ENCODE measurements around the gene RCOR3. TPM values are rescaled to one million over a fixed set of nuclear protein-coding genes. Genes with fewer than 3 reads are reported as not detected.
"Not testable (repeated sequence)": the region's sequence is repeated elsewhere in the genome, so short reads cannot be mapped to it uniquely, and the experiment has no call there.

The RCOR3 gene
- total RNA-seq, 1 experiment from 2014 or later = 39.0 TPM

GRCh38 chr1:211261229-211261628 is 2.1 kb downstream of the RCOR3 start:
- intact Hi-C loops (cut with micrococcal nuclease; ENCODE audit: unreplicated experiment) = no loop called here
- no TSS peak for BruUV-seq (replicated peaks)
- no peak overlapping the region for H3K27ac ChIP-seq (ENCODE audit: low read depth, low read length, poor library complexity, severe bottlenecking)

GRCh38 chr1:211263022-211263421 is 3.9 kb downstream of the RCOR3 start:
- H3K4me1 ChIP-seq (ENCODE audit: insufficient read depth, low read length, poor library complexity, severe bottlenecking); POLR2A ChIA-PET (ENCODE audit: low non-redundant PET); BruUV-seq (replicated peaks); H3K27me3 ChIP-seq (replicated peaks; ENCODE audit: insufficient read depth, low read depth, low read length, poor library complexity); H3K4me3 ChIP-seq (ENCODE audit: low read depth, low read length, poor library complexity, severe bottlenecking); H3K36me3 ChIP-seq (ENCODE audit: insufficient read depth, low read length, poor library complexity, severe bottlenecking); H3K27ac ChIP-seq (ENCODE audit: low read depth, low read length, poor library complexity, severe bottlenecking); DNase-seq (ENCODE audit: low spot score); H3K9me3 ChIP-seq (ENCODE audit: low read depth, low read length, poor library complexity, severe bottlenecking); intact Hi-C loops (cut with micrococcal nuclease; ENCODE audit: unreplicated experiment); CTCF ChIA-PET: not testable (repeated sequence)

More at GRCh38 chr1:211261229-211261628, 2.1 kb downstream of the RCOR3 start:
- DNase-seq (ENCODE audit: low spot score) = no peak
- POLR2A ChIA-PET (ENCODE audit: low non-redundant PET) = interaction anchor here (0.6 kb wide), 1 partner anchor 140 kb away, joined by 7 read pairs; no protein-coding TSS in a partner anchor
- no peaks in the 10 kb centered on the region for H3K9me3 ChIP-seq (ENCODE audit: low read depth, low read length, poor library complexity, severe bottlenecking)
- TF ChIP-seq CTCF (conservative IDR thresholded peaks at IDR 0.05; ENCODE audit: low read depth, low read length) (no peak), EZH2 (IDR thresholded peaks at IDR 0.05; ENCODE audit: borderline replicate concordance, low read depth, low read length, poor library complexity, severe bottlenecking) (no peak)
- CTCF ChIA-PET = no interaction called here
- H3K4me3 ChIP-seq (ENCODE audit: low read depth, low read length, poor library complexity, severe bottlenecking) = peak overlapping the region; percentile 98
- H3K36me3 ChIP-seq (ENCODE audit: insufficient read depth, low read length, poor library complexity, severe bottlenecking) = peaks cover 3% of the 10 kb centered on the region
- peaks cover 17% of the 10 kb centered on the region for H3K4me1 ChIP-seq (ENCODE audit: insufficient read depth, low read length, poor library complexity, severe bottlenecking)
- H3K27me3 ChIP-seq (replicated peaks; ENCODE audit: insufficient read depth, low read depth, low read length, poor library complexity) = no peaks in the 10 kb centered on the region

GRCh38 chr1:211267204-211267857 is 8.2 kb downstream of the RCOR3 start:
- Histone ChIP-seq H3K27me3 (replicated peaks; ENCODE audit: insufficient read depth, low read depth, low read length, poor library complexity) (no peaks in the 10 kb centered on the region), H3K9me3 (ENCODE audit: low read depth, low read length, poor library complexity, severe bottlenecking) (no peaks in the 10 kb centered on the region), H3K27ac (ENCODE audit: low read depth, low read length, poor library complexity, severe bottlenecking) (no peak overlapping the region), H3K4me3 (ENCODE audit: low read depth, low read length, poor library complexity, severe bottlenecking) (no peak overlapping the region), H3K36me3 (ENCODE audit: insufficient read depth, low read length, poor library complexity, severe bottlenecking) (peaks cover 3% of the 10 kb centered on the region), H3K4me1 (ENCODE audit: insufficient read depth, low read length, poor library complexity, severe bottlenecking) (no peaks in the 10 kb centered on the region)
- intact Hi-C loops (cut with micrococcal nuclease; ENCODE audit: unreplicated experiment) = no loop called here
- TF ChIP-seq CTCF (conservative IDR thresholded peaks at IDR 0.05; ENCODE audit: low read depth, low read length) (no peak), EZH2 (IDR thresholded peaks at IDR 0.05; ENCODE audit: borderline replicate concordance, low read depth, low read length, poor library complexity, severe bottlenecking) (no peak)
- ChIA-PET CTCF (no interaction called here), POLR2A (ENCODE audit: low non-redundant PET) (no interaction called here)
- DNase-seq (ENCODE audit: low spot score) = no peak
- BruUV-seq (replicated peaks) = no TSS peak

GRCh38 chr1:211279340-211279739 is 20.2 kb downstream of the RCOR3 start:
- Histone ChIP-seq H3K27ac (ENCODE audit: low read depth, low read length, poor library complexity, severe bottlenecking) (no peak overlapping the region), H3K27me3 (replicated peaks; ENCODE audit: insufficient read depth, low read depth, low read length, poor library complexity) (no peaks in the 10 kb centered on the region), H3K4me1 (ENCODE audit: insufficient read depth, low read length, poor library complexity, severe bottlenecking) (peaks cover 3% of the 10 kb centered on the region), H3K4me3 (ENCODE audit: low read depth, low read length, poor library complexity, severe bottlenecking) (no peak overlapping the region), H3K9me3 (ENCODE audit: low read depth, low read length, poor library complexity, severe bottlenecking) (no peaks in the 10 kb centered on the region), H3K36me3 (ENCODE audit: insufficient read depth, low read length, poor library complexity, severe bottlenecking) (peaks cover 40% of the 10 kb centered on the region)
- ChIA-PET POLR2A (ENCODE audit: low non-redundant PET) (no interaction called here), CTCF (no interaction called here)
- no peak for DNase-seq (ENCODE audit: low spot score)
- TF ChIP-seq EZH2 (IDR thresholded peaks at IDR 0.05; ENCODE audit: borderline replicate concordance, low read depth, low read length, poor library complexity, severe bottlenecking) (no peak), CTCF (conservative IDR thresholded peaks at IDR 0.05; ENCODE audit: low read depth, low read length) (no peak)
- BruUV-seq (replicated peaks) = no TSS peak
- intact Hi-C loops (cut with micrococcal nuclease; ENCODE audit: unreplicated experiment) = no loop called here

Measured in A673 (cell line).